ENCODE measurements around the gene PTGES.
"Not testable (repeated sequence)": the region's sequence is repeated elsewhere in the genome, so short reads cannot be mapped to it uniquely, and the experiment has no call there.

Gene PTGES

DNA sequence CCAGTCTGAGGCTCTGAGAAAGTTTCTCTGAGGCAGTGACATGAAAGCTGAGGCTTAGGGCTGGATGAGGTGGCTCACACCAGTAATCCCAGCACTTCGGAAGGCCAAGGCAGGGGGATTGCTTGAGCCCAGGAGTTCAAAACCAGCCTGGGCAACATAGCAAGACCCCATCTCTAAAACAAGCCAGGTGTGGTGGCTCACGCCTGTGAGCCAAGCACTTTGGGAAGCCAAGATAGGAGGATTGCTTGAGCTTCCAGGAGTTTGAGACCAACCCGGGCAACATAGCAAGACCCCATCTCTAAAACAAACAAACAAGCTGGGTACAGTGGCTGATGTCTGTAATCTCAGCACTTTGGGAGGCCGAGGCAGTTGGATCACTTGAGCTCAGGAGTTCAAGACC lies 3.8 kb downstream of the PTGES start:
- not testable (repeated sequence) for DNase-seq (ENCODE audit: extremely low read depth in 1 of 2, low read depth in 1 of 2)

DNA sequence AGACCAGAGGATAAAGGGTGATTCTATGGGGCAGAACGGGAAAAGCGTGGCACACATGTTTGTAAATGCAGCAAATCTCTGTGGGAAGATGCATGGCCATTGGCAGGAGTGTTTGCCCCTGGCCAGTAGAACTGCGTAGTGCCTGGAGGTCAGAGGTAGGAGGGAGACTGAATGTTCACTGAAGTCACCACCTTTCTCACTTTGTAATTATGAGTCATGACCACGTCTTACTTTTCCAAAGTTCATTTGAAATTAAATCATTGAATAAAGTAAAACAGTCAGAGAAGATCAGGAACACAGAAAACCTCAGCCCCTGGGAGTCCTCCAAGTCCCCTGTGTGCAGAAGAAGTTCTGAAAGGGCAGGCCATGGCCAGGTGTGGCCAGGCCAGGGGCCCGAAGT lies 4.6 kb downstream of the PTGES start:
- DNase-seq (ENCODE audit: extremely low read depth in 1 of 2, low read depth in 1 of 2) = no peak

- no peak for DNase-seq (ENCODE audit: extremely low read depth in 1 of 2, low read depth in 1 of 2)
These were observed 6.6 kb downstream of the PTGES start for GRCh38 chr9:129746092-129746777.

GRCh38 chr9:129745200-129745599 lies 7.6 kb downstream of the PTGES start:
- DNase-seq (ENCODE audit: extremely low read depth in 1 of 2, low read depth in 1 of 2) = no peak

- no peak for DNase-seq (ENCODE audit: extremely low read depth in 1 of 2, low read depth in 1 of 2)
These were observed 12.0 kb downstream of the PTGES start for GRCh38 chr9:129740666-129741464.

- DNase-seq (ENCODE audit: extremely low read depth in 1 of 2, low read depth in 1 of 2) = no peak
These were observed 12.7 kb downstream of the PTGES start for GRCh38 chr9:129740174-129740573.

GRCh38 chr9:129739432-129739831 lies 13.4 kb downstream of the PTGES start:
- no peak for DNase-seq (ENCODE audit: extremely low read depth in 1 of 2, low read depth in 1 of 2)

DNA sequence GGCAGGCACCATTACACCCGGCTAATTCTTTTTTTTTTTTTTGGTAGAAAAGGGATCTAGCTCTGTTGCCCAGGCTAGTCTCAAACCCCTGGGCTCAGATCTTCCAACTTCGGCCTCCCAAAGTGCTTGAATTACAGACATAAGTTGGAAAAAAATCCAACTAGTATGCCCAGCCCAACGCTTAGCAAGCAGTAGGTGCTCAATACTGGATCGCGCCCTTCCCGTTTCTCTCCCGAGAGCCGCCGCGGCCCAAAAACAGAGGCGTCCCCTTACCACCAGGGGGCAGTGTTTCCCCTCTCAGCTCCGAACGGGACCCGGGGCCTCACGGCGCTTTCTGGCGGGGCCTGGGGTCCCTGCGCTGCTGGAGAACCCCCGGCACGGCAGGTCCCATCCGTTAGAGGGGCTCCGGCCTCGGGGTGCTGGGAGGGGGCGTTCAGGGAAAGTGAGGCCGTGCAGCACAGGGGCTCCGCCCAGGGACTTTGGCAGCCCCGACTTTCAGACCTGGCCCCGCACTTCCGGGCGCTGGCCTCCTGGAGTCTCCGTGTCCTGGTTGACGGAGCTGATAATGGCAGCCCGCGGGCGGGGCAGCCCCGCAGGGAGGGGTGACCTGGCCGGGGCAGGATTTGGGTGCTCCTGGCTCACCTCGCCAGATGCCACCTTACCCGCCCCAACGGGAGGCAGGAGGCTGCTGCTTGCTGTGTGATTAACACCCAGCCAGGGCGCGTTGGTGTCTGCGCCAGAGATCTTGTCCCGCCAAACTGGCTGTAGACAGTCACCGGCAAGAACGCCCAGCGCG lies 15.2 kb downstream of the PTGES start:
- DNase-seq (ENCODE audit: extremely low read depth in 1 of 2, low read depth in 1 of 2) = peak; percentile 68 to 81

DNA sequence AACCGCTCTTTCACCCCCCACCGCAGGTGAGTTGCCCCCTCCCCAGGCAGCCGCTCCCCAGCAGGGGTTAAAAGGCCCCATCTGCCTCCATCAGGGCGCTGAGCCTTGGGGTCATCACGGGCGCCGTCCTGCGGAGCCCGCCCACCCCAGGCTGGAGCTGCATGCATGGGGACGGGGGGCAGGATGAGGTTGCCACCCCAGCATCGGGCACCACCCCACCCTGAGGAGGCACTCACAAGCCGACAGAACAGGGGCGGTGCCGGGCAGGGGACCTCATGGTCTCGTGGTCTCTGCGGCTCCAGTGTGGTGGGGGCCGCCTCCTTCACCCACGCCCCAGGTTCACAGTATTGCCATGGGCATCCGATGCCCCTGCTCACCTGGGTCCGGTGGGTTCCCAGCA lies 16.5 kb downstream of the PTGES start:
- DNase-seq (ENCODE audit: extremely low read depth in 1 of 2, low read depth in 1 of 2) = no peak

GRCh38 chr9:129735546-129735945 lies 17.3 kb downstream of the PTGES start:
- no peak for DNase-seq (ENCODE audit: extremely low read depth in 1 of 2, low read depth in 1 of 2)

DNA sequence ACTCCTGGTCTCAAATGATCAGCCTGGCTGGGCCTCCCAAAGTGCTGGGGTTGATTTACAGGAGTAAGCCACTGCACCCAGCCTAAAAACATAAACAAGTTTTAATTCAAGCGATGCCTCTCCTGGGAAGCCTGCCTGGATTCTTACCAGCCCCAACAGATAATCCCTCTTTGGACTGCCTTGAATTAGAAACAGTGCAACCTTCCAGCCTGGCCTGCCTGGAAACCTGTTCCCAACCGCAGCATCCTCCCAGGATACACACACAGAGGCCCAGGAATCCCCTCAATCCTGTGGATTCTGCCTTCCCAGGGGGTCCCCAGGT lies 19.2 kb downstream of the PTGES start:
- DNase-seq (ENCODE audit: extremely low read depth in 1 of 2, low read depth in 1 of 2) = no peak

DNA sequence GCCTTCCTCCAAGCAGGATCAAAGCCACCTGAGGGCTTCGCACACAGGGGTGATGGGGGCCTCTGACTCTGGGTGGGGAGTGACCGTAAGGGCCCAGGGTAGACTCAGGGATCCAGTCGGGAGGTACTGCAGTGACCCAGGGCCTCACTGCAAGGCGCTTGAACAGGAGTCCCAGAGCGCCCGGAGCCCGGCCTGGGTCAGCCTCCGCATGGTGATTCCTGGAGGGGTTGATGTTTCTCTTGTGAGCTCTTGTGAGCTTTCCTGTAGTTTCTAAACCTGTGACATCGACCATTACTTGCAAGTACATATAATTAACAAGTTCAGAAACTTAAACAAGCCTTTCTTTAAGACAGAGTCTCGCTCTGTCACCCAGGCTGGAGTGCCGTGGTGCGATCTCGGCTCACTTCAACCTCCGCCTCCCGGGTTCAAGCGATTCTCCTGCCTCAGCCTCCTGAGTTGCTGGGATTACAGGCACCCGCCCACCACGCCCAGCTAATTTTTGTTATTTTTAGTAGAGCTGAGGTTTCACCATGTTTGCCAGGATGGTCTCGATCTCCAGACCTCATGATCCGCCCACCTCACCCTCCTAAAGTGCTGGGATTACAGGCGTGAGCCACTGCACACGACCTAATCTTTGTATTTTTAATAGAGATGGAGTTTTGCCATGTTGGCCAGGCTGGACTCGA lies 19.8 kb downstream of the PTGES start:
- no peak for DNase-seq (ENCODE audit: extremely low read depth in 1 of 2, low read depth in 1 of 2)

DNA sequence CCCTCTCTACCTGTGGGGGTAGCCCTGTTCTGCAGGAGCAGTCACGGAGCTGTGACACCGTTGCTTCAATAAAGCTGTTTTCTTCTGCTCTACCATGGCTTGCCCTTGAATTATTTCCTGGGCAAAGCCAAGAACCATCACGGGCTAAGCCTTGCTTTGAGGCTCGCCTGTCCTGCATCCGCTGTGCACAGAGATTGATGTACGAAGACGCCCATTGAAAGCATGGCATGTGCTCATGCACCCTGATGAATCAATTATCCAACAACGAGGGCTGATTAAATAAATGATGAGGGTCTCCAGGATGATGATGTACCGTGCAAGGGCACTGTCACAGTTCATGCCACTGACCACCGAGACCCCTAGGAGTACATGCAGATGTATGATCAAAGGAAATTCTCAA lies 20.7 kb downstream of the PTGES start:
- DNase-seq (ENCODE audit: extremely low read depth in 1 of 2, low read depth in 1 of 2) = no peak

DNA sequence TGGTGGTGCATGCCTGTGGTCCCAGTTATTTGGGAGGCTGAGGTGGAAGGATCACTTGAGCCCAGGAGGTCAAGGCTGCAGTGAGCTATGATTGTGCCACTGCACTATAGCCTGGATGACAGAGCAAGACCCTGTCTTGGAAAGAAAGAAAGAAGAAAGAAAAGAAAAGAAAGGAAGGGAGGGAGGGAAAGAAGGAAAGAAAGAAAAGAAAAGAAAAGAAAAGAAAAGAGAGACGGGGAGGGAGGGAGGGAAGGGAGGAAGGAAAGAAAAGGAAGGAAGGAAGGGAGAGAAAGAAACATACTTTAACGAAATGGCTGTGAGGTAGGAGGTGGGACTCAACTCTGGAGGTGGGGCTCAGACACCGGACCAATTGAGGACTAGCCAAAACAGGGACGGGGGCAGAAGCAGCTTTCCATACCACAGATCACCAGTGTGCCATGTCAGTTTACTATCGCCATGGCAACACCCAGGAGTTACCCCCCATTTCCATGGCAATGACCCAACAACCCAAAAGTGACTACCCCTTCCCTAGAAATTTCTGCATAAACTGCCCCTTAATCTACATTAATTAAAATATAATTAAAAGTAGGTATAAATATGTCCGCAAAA lies 21.3 kb downstream of the PTGES start:
- DNase-seq (ENCODE audit: extremely low read depth in 1 of 2, low read depth in 1 of 2) = no peak

DNA sequence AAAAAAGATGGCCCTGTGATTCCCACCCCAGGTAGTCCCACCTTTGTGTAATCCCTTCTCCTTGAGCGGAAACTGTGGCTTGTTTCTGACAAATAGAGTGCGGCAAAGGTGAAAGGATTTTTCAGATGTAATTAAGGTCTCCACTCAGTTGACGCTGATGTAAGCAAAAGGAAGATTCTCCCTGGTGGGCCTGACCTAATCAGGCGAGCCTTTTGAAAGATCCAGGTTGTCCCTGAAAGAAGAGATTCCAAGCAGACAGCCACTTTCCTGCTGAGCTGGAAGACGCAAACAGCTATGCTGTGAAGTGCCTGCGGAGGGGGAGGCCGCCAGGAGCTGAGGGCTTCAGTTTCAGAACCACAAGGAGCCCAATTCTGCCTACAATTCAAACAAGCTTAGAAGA lies 24.1 kb downstream of the PTGES start:
- no peak for DNase-seq (ENCODE audit: extremely low read depth in 1 of 2, low read depth in 1 of 2)

DNA sequence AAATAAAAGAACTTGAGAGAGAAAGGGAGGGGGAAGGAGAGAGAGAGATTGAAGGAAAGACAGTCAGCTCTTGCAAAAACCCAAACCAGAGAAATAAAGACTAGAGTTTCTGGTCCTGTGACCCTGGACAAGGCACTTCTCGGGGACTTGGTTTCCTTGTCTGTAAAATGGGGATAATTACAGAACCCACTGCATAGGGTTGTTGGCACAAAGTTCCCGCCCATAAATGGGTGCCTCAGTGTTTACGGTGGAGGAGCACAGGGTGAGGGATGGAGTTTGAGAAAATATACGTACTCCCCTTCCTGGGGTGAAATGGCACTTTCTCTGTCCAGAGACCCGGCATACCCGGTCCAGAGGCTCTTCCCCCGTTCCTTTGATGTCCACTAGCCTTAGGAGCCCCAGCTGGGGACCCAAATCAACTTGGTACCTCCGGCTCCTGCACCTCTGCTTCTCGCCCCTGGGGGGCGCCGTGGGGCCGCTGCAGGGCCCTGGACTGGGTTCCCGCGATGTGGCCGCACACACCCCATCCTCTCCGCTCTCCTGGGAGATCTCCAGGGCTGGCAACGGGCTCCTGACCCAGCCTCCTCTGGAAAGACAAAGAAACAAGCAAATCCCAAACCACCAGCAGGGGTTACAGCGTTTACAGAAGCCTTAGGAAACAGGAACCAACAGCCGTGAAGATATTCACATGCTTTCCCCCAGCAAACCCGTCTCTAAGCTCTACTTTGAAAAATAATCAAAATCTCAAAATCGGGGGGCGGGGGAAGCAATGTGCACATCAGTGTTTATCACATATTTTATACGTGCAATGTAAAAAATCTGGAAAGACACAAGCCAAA lies 26.3 kb downstream of the PTGES start:
- peak; percentile 6 to 42 for DNase-seq (ENCODE audit: extremely low read depth in 1 of 2, low read depth in 1 of 2)

- DNase-seq (ENCODE audit: extremely low read depth in 1 of 2, low read depth in 1 of 2) = no peak
These were observed 27.0 kb downstream of the PTGES start for GRCh38 chr9:129725795-129726251.

GRCh38 chr9:129724456-129725190 lies 28.2 kb downstream of the PTGES start:
- no peak for DNase-seq (ENCODE audit: extremely low read depth in 1 of 2, low read depth in 1 of 2)

- no peak for DNase-seq (ENCODE audit: extremely low read depth in 1 of 2, low read depth in 1 of 2)
These were observed 29.9 kb downstream of the PTGES start for GRCh38 chr9:129722913-129723312.

All from activated CD8-positive, alpha-beta memory T cell treated with anti-CD3 and anti-CD28 coated beads for 1 hour (primary cell).